ENCODE results near the gene CAMKK1. TPM values are rescaled to one million over a fixed set of nuclear protein-coding genes. Genes with fewer than 3 reads are reported as not detected.
"Not testable (repeated sequence)": the region's sequence is repeated elsewhere in the genome, so short reads cannot be mapped to it uniquely, and the experiment has no call there.

Gene CAMKK1
- total RNA-seq, 1 donor from 2014 or later = 4.1 TPM

DNA sequence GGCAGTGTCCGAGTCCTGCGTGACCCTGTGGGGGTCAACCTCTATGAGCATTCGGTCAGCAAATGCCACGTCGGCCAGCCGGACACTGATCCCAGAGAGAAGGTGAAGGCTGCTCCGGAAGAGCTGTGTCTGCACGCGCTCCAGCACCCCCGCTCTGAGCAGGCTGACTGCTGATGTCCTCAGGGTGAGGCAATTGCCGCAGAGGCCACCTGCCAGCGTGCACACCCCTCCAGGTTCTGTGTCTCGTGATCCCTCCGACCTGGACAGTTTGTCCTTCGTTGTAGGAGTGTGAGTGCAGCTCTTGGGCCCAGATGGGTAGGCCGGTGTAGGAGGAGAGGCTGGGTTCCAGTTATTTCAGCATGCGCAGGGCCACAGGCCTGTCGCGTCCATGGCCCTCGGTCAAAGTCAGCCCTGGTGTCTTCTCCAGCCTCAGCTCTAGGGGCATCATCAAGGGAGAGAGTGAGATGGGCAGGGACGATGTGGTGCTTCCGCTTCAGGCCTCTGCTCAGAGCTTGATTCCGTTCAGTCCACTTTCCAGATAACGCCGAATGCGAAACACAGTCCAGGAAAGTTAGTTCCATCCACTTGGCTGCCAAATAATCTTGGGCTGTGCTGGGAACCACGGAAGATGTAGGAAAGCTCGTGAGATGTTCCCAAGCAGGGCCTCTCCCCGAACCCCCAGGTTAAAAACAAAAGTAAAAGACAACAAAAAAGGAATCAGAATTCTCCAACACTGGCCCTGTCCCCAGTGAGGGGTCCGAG lies 31.7 kb downstream of the CAMKK1 start:
- H3K36me3 Mint-ChIP-seq (ENCODE audit: low read depth, unreplicated experiment) = no peaks in the 10 kb centered on the region
- no peaks in the 10 kb centered on the region for H3K4me1 Mint-ChIP-seq (ENCODE audit: unreplicated experiment)
- H3K4me3 Mint-ChIP-seq (ENCODE audit: unreplicated experiment) = no peak overlapping the region
- H3K27me3 Mint-ChIP-seq (ENCODE audit: unreplicated experiment) = peaks cover 3% of the 10 kb centered on the region
- TF ChIP-seq, protein P1, sequence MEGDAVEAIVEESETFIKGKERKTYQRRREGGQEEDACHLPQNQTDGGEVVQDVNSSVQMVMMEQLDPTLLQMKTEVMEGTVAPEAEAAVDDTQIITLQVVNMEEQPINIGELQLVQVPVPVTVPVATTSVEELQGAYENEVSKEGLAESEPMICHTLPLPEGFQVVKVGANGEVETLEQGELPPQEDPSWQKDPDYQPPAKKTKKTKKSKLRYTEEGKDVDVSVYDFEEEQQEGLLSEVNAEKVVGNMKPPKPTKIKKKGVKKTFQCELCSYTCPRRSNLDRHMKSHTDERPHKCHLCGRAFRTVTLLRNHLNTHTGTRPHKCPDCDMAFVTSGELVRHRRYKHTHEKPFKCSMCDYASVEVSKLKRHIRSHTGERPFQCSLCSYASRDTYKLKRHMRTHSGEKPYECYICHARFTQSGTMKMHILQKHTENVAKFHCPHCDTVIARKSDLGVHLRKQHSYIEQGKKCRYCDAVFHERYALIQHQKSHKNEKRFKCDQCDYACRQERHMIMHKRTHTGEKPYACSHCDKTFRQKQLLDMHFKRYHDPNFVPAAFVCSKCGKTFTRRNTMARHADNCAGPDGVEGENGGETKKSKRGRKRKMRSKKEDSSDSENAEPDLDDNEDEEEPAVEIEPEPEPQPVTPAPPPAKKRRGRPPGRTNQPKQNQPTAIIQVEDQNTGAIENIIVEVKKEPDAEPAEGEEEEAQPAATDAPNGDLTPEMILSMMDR (IDR thresholded peaks at IDR 0.05; ENCODE audit: unreplicated experiment) = no peak
- no peak overlapping the region for H3K27ac Mint-ChIP-seq (ENCODE audit: unreplicated experiment)
- DNase-seq (ENCODE audit: low spot score) = no peak
- H3K9me3 Mint-ChIP-seq (ENCODE audit: unreplicated experiment) = no peaks in the 10 kb centered on the region

DNA sequence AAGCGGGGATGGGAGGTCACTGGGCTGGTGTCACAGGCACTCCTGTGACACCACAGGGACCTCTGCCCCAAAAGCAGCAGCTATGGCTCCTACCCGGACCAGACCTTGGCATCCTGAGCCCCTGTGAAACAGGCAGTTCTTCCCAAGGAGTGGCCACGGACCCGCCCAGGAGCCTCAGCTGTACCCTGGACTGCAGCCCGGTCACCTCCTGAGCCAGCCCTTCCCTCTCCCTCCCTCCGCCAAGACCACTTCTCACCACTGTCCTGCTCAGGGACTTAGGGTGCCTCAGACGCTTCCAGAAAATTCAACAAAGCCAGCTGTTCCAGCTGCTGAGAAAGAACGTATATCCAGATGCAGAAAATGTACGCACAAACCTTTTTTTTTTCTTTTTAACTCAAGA lies 32.9 kb downstream of the CAMKK1 start:
- Mint-ChIP-seq H3K4me3 (ENCODE audit: unreplicated experiment) (no peak overlapping the region), H3K27me3 (ENCODE audit: unreplicated experiment) (peaks cover 3% of the 10 kb centered on the region), H3K27ac (ENCODE audit: unreplicated experiment) (no peak overlapping the region), H3K9me3 (ENCODE audit: unreplicated experiment) (no peaks in the 10 kb centered on the region), H3K4me1 (ENCODE audit: unreplicated experiment) (no peaks in the 10 kb centered on the region), H3K36me3 (ENCODE audit: low read depth, unreplicated experiment) (no peaks in the 10 kb centered on the region)
- TF ChIP-seq, protein P1 (IDR thresholded peaks at IDR 0.05; ENCODE audit: unreplicated experiment) = no peak
- no peak for DNase-seq (ENCODE audit: low spot score)

DNA sequence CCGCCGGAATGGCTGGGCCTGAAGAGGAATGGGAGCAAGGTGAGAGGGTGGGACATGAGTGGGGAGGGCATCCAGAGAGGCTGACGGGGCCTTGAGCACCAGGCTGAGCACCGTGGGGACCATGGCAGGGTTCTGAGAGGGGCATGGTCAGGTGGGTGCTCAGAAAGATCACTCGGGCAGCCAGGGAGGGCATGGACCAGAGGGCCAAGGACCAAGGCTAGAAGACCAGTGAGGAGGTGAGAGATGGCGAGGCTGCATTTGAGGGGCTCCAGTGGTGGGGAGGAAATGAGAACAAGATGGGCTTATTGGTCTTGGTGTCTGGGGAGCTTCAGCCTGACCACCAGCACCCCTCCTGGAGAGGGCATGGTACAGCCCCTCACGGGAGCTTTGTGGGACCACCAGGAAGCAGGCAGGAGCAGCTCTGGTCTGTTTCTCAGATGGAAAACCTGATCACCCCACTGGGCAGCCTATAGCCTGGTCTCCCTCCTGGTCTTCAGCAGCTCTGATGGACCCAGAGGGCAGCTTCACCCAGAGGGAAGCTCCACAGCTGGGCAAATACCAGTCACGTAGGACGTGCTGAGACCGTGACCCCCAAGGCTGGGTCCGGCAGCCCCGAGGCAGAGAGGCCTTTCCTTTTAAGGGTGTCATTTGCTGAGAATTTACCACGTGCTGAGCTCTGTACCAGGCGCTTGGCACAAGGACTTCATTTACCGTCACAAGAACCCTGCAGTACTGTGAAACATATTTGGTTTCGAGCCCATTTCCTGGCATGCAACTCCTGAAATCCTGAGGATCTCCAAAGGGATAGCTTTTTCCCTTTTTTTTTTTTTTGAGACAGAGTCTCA lies 35.4 kb downstream of the CAMKK1 start:
- Mint-ChIP-seq H3K4me3 (ENCODE audit: unreplicated experiment) (no peak overlapping the region), H3K9me3 (ENCODE audit: unreplicated experiment) (no peaks in the 10 kb centered on the region), H3K4me1 (ENCODE audit: unreplicated experiment) (peaks cover 4% of the 10 kb centered on the region), H3K27me3 (ENCODE audit: unreplicated experiment) (peaks cover under 1% of the 10 kb centered on the region), H3K36me3 (ENCODE audit: low read depth, unreplicated experiment) (no peaks in the 10 kb centered on the region), H3K27ac (ENCODE audit: unreplicated experiment) (no peak overlapping the region)
- TF ChIP-seq, protein P1 (IDR thresholded peaks at IDR 0.05; ENCODE audit: unreplicated experiment) = no peak
- no peak for DNase-seq (ENCODE audit: low spot score)

DNA sequence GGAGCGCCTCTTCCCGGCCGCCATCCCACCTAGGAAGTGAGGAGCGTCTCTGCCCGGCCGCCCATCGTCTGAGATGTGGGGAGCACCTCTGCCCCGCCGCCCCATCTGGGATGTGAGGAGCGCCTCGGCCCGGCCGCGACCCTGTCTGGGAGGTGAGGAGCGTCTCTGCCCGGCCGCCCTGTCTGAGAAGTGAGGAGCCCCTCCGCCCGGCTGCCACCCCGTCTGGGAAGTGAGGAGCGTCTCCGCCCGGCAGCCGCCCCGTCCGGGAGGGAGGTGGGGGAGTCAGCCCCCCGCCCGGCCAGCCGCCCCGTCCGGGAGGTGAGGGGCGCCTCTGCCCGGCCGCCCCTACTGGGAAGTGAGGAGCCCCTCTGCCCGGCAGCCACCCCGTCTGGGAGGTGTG lies 38.6 kb downstream of the CAMKK1 start:
- not testable (repeated sequence) for H3K27ac Mint-ChIP-seq (ENCODE audit: unreplicated experiment); H3K4me3 Mint-ChIP-seq (ENCODE audit: unreplicated experiment); H3K27me3 Mint-ChIP-seq (ENCODE audit: unreplicated experiment)

DNA sequence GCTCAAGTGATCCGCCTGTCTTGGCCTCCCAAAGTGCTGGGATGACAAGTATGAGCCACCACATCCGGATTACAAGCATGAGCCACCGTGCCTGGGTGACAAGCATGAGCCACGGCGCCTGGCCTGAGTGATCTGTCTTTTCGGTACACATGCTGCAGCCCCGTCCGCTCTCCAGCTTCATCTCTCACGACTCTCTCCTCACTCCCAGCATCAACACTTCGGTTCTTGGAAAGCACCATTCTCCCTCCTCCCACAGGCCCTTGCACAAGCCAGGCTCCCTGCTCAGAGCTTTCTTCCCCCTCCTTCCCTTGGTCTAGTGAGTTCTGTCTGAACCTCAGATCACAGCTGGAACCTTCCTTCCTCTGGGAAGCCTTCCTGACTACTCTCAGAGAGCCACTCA lies 40.3 kb downstream of the CAMKK1 start:
- Mint-ChIP-seq H3K4me3 (ENCODE audit: unreplicated experiment) (no peak overlapping the region), H3K9me3 (ENCODE audit: unreplicated experiment) (no peaks in the 10 kb centered on the region), H3K4me1 (ENCODE audit: unreplicated experiment) (peaks cover 4% of the 10 kb centered on the region), H3K36me3 (ENCODE audit: low read depth, unreplicated experiment) (no peaks in the 10 kb centered on the region), H3K27ac (ENCODE audit: unreplicated experiment) (no peak overlapping the region), H3K27me3 (ENCODE audit: unreplicated experiment) (peaks cover 4% of the 10 kb centered on the region)
- TF ChIP-seq, protein P1 (IDR thresholded peaks at IDR 0.05; ENCODE audit: unreplicated experiment) = no peak
- DNase-seq (ENCODE audit: low spot score) = no peak

More for the DNA sequence above, 38.6 kb downstream of the CAMKK1 start:
- not testable (repeated sequence) for H3K4me1 Mint-ChIP-seq (ENCODE audit: unreplicated experiment); DNase-seq (ENCODE audit: low spot score); H3K9me3 Mint-ChIP-seq (ENCODE audit: unreplicated experiment); H3K36me3 Mint-ChIP-seq (ENCODE audit: low read depth, unreplicated experiment)
